Esophagus muscularis mucosa (tissue), 4 donors: ENCODE data around the gene RNF186.

Source experiments
- CTCF ChIP-seq, 3 experiments: fragments of 200-600 bp in 2 of 3; fragments of 450-650 bp in 1 of 3; sonication (generic) in 2 of 3; IDR thresholded peaks; one replicate each; pipeline ENCODE4 v1.5.1; 2017 to 2019; ENCODE audit warnings: antibody characterized with exemption in 3 of 3, mild to moderate bottlenecking in 2 of 3, moderate library complexity in 1 of 3
- EP300 ChIP-seq: sonication (generic); formaldehyde crosslinking; IDR thresholded peaks from one replicate; pipeline ENCODE4 v1.6.1; 2017; ENCODE audit warnings: antibody characterized with exemption
- POLR2A ChIP-seq: fragments of 450-650 bp; IDR thresholded peaks from one replicate; pipeline ENCODE4 v1.6.1; 2017; ENCODE audit warnings: antibody characterized with exemption, moderate library complexity, mild to moderate bottlenecking, low read depth
- POLR2AphosphoS5 ChIP-seq, 2 donors: sonication (generic); formaldehyde crosslinking; IDR thresholded peaks; one replicate each; pipeline ENCODE4 v1.6.1; 2017; ENCODE audit warnings: antibody characterized with exemption in 2 of 2

DNA sequence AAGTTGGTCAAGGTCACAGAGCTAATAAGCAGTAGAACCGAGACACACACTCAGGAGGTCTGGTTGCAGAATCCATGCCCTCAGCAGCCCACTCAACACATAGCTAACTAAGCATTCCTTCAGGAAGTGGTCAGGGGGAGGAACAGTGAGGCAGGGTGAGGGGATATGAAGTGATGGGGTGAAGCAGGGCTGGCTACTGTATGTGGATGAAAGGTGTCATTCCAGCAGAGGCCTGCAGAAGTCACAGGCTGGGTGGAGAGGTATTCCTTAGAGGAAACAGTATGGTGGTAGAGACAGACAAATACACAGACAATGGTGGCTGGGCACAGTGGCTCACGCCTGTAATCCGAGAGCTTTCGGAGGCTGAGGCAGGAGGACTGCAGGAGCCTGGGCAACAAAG is 29.4 kb downstream of the RNF186 start:
- TF ChIP-seq POLR2A (no peak), CTCF (IDR thresholded peaks at IDR 0.05) (no peak), POLR2AphosphoS5 (IDR thresholded peaks at IDR 0.05) (no peak), EP300 (no peak)
